Activated CD8-positive, alpha-beta memory T cell treated with anti-CD3 and anti-CD28 coated beads for 1 hour (primary cell): ENCODE data around the gene ZNF80.

Experiments
- DNase-seq, 2 donors: peaks; one replicate each; pipeline ENCODE4 v3.0.0-alpha.2; 2020; ENCODE audit warnings: low read depth in 1 of 2; ENCODE audit errors: extremely low read depth in 1 of 2

Gene ZNF80

GRCh38 chr3:114221165-114221880 lies 16.1 kb downstream of the ZNF80 start:
- peak in 1 of 2 donors; percentile 21 for DNase-seq

- DNase-seq = no peak
Observed at GRCh38 chr3:114219741-114220140, 17.6 kb downstream of the ZNF80 start.

GRCh38 chr3:114218578-114219185 lies 18.7 kb downstream of the ZNF80 start:
- no peak for DNase-seq

GRCh38 chr3:114218006-114218405 lies 19.4 kb downstream of the ZNF80 start:
- DNase-seq = no peak

- DNase-seq = no peak
Observed at GRCh38 chr3:114217266-114217665, 20.1 kb downstream of the ZNF80 start.

GRCh38 chr3:114216186-114216970 lies 21.0 kb downstream of the ZNF80 start:
- DNase-seq = no peak

- DNase-seq = peak in 1 of 2 donors; percentile 25
Observed at GRCh38 chr3:114214542-114215341, 22.6 kb downstream of the ZNF80 start.

GRCh38 chr3:114213627-114214541 lies 23.5 kb downstream of the ZNF80 start:
- DNase-seq = peak; percentile 41 to 49

GRCh38 chr3:114213292-114213626 lies 24.1 kb downstream of the ZNF80 start:
- no peak for DNase-seq

- no peak for DNase-seq
Observed at GRCh38 chr3:114212646-114213045, 24.7 kb downstream of the ZNF80 start.

- DNase-seq = no peak
Observed at GRCh38 chr3:114207768-114208167, 29.6 kb downstream of the ZNF80 start.

GRCh38 chr3:114206342-114206741 lies 31.0 kb downstream of the ZNF80 start:
- no peak for DNase-seq

GRCh38 chr3:114205541-114205940 lies 31.8 kb downstream of the ZNF80 start:
- no peak for DNase-seq

GRCh38 chr3:114194750-114195149 lies 42.6 kb downstream of the ZNF80 start:
- DNase-seq = no peak

GRCh38 chr3:114192136-114192535 lies 45.2 kb downstream of the ZNF80 start:
- no peak for DNase-seq

- no peak for DNase-seq
Observed at GRCh38 chr3:114186501-114186900, 50.9 kb downstream of the ZNF80 start.
